GM12878 (cell line): ENCODE results near the gene CD70. TPM values are rescaled to one million over a fixed set of nuclear protein-coding genes. Genes with fewer than 3 reads are reported as not detected.
A peak's percentile ranks its signal among the peaks of the same experiment; 100 is the strongest.
"Not testable (repeated sequence)": the region's sequence is repeated elsewhere in the genome, so short reads cannot be mapped to it uniquely, and the experiment has no call there.

Source experiments
- ATAC-seq: fragments of 200-7000 bp; cut with Tn5 transposase; 3 replicates; pipeline ENCODE4 v1.9.1; 2020; ENCODE audit warnings: mild to moderate bottlenecking, moderate library complexity
- BruUV-seq: library from RNA; stranded (reverse); fragments of 400-500 nt; replicated peaks from 2 replicates; lab custom pipeline; 2021; lab: Mats Ljungman, UMichigan
- CTCF ChIA-PET: fragments of 300-600 bp; sonication (Branson Sonifier 250); formaldehyde crosslinking; extraction: SDS; loops from one replicate; lab custom pipeline; 2021; ENCODE audit warnings: inconsistent platforms; lab: Yijun Ruan, JAX
- POLR2A ChIA-PET: fragments of 350-600 bp; formaldehyde crosslinking; extraction: SDS; loops from one replicate; lab custom pipeline; 2021; ENCODE audit warnings: inconsistent platforms; lab: Charles Lee
- RAD21 ChIA-PET: fragments of 300-600 bp; sonication (Branson Sonifier 250); formaldehyde crosslinking; loops from one replicate; lab custom pipeline; 2023; ENCODE audit warnings: antibody characterized with exemption; ENCODE audit not compliant: unreplicated experiment; lab: Charles Lee
- SMC1A ChIA-PET: fragments of 300-600 bp; sonication (Branson Sonifier 250); formaldehyde crosslinking; loops from one replicate; lab custom pipeline; 2023; ENCODE audit not compliant: unreplicated experiment, uncharacterized antibody; lab: Charles Lee
- DNase-seq: peaks from one replicate; pipeline ENCODE4 v3.0.0-alpha.2; 2011; ENCODE audit warnings: low read depth, low spot score
- FAIRE-seq: peaks from 3 replicates; lab custom pipeline; 2011; peaks lifted over from hg19 to GRCh38; lab: Jason Lieb, UNC
- H2AFZ ChIP-seq: 2 replicates; pipeline ENCODE4 v1.6.0; 2011; ENCODE audit warnings: low read depth, low read length, control low read depth; ENCODE audit not compliant: control insufficient read depth
- H3K27ac ChIP-seq: 2 replicates; pipeline ENCODE4 v1.5.1; 2011; ENCODE audit warnings: control low read depth; ENCODE audit not compliant: control insufficient read depth, insufficient read depth
- H3K27me3 ChIP-seq, 2 experiments: replicated peaks in 1 of 2; 2 replicates each; pipeline versions ENCODE4 v1.6.0 to v1.6.1; 2011; ENCODE audit warnings: low read length in 1 of 2; ENCODE audit not compliant: control insufficient read depth in 2 of 2, insufficient read depth in 2 of 2
- H3K36me3 ChIP-seq, 2 experiments: 2 replicates each; pipeline ENCODE4 v1.5.1; 2011; ENCODE audit warnings: low read length in 1 of 2; ENCODE audit not compliant: control insufficient read depth in 2 of 2, insufficient read depth in 2 of 2
- H3K4me1 ChIP-seq: 2 replicates; pipeline ENCODE4 v1.6.1; 2011; ENCODE audit warnings: mild to moderate bottlenecking, low read length, moderate library complexity, mixed read lengths; ENCODE audit not compliant: control insufficient read depth, insufficient read depth
- H3K4me2 ChIP-seq: 2 replicates; pipeline ENCODE4 v1.6.0; 2011; ENCODE audit warnings: control low read depth; ENCODE audit not compliant: control insufficient read depth, insufficient read depth
- H3K4me3 ChIP-seq: fragments of 200-600 bp; sonication (generic); 2 replicates; pipeline ENCODE4 v1.5.1; 2016
- H3K79me2 ChIP-seq: 2 replicates; pipeline ENCODE4 v1.6.0; 2011; ENCODE audit warnings: low read length; ENCODE audit not compliant: control insufficient read depth, insufficient read depth
- H3K9ac ChIP-seq: 2 replicates; pipeline ENCODE4 v1.8.0; 2011; ENCODE audit warnings: low read length, control low read depth, mixed read lengths; ENCODE audit not compliant: control insufficient read depth, insufficient read depth
- H3K9me3 ChIP-seq: replicated peaks from 3 replicates; pipeline ENCODE4 v1.5.1; 2011; ENCODE audit warnings: mild to moderate bottlenecking, low read length; ENCODE audit not compliant: control insufficient read depth, insufficient read depth
- H4K20me1 ChIP-seq: 2 replicates; pipeline ENCODE4 v1.6.0; 2011; ENCODE audit not compliant: control insufficient read depth, insufficient read depth
- BHLHE40 ChIP-seq, 2 experiments: fragments of 450-650 bp in 1 of 2; IDR thresholded peaks; 2 replicates each; pipeline ENCODE4 v1.6.1; 2011 to 2017; ENCODE audit warnings: low read depth in 2 of 2, borderline replicate concordance in 1 of 2, improper control_type of control experiment in 1 of 2, low read length in 1 of 2, mild to moderate bottlenecking in 1 of 2
- BMI1 ChIP-seq: fragments of 450-650 bp; IDR thresholded peaks from 2 replicates; pipeline ENCODE4 v1.6.1; 2016; ENCODE audit warnings: mild to moderate bottlenecking, moderate library complexity, borderline replicate concordance
- CBFB ChIP-seq: IDR thresholded peaks from 2 replicates; pipeline ENCODE4 v1.6.1; 2016; ENCODE audit warnings: antibody characterized with exemption, low read depth
- WGBS: methylation state at CpG from one replicate; pipeline ENCODE4 v1.1.6; 2016; ENCODE audit warnings: low lambda C conversion rate; ENCODE audit not compliant: insufficient replicate concordance, insufficient coverage; ENCODE audit errors: missing lambda C conversion rate; 5-methylcytosine and 5-hydroxymethylcytosine counted together
- in situ Hi-C: fragments of 300-500 bp; cut with MboI; formaldehyde crosslinking; loops from 9 replicates; pipeline ENCODE4 v1.14.3; 2018; ENCODE audit warnings: mixed read lengths
- intact Hi-C: fragments of 100-400 bp; cut with micrococcal nuclease; formaldehyde crosslinking; loops from one replicate; pipeline ENCODE4 v1.14.2; 2022; ENCODE audit not compliant: unreplicated experiment
- polyA plus RNA-seq, 11 experiments: library from polyadenylated mRNA; depleted of rRNA in 4 of 11; unstranded in 6 of 11; stranded (reverse) in 5 of 11; fragments of >200 nt; fragmentation: Nextera tagmentation in 4 of 11; fragmentation: Illumina TruSeq in 1 of 11; extraction: Ambion mirVana in 4 of 11; extraction: Trizol in 1 of 11; gene quantifications; 1 replicate in 1 of 11; 2 replicates in 10 of 11; pipeline versions ENCODE4 v1.2.1 to v1.2.3, GENCODE V29; 2011 to 2016; ENCODE audit warnings: inconsistent platforms in 2 of 11, missing spikeins in 2 of 11, low read depth in 1 of 11
- total RNA-seq, 4 experiments: library from RNA; depleted of rRNA in 3 of 4; stranded (reverse); fragments of >200 nt in 3 of 4; fragmentation: Illumina TruSeq in 1 of 4; extraction: Trizol in 1 of 4; gene quantifications; 2 replicates each; pipeline versions ENCODE4 v1.2.1 to v1.2.3, GENCODE V29; 2013 to 2021

Gene CD70
- total and polyA plus RNA-seq, 10 of the 15 experiments (the other 5 are each of a cell fraction or from before 2014, with no cell fraction given), result 16.4 to 441 (median 265) TPM

GRCh38 chr19:6600951-6601536, 10.1 kb upstream of the CD70 start:
- H3K36me3 ChIP-seq, H3K27me3 ChIP-seq, FAIRE-seq, in situ Hi-C loops, DNase-seq, H4K20me1 ChIP-seq, ATAC-seq, H3K9me3 ChIP-seq: not testable (repeated sequence)
- Histone ChIP-seq H3K4me3 (peak overlapping the region; percentile 66), H3K4me1 (peaks cover 24% of the 10 kb centered on the region), H2AFZ (peak overlapping the region; percentile 4; the same call in 1 of the 2 replicates), H3K9ac (peak overlapping the region; percentile 90), H3K4me2 (peak overlapping the region; percentile 76), H3K27ac (peak overlapping the region; percentile 95), H3K79me2 (peaks cover 59% of the 10 kb centered on the region)
- intact Hi-C loops, result loop anchor here (1.0 to 2.0 kb wide), 3 partner anchors 29 to 85 kb away; no protein-coding TSS in a partner anchor
- CTCF ChIA-PET, result interaction anchor here (0.9 to 3.8 kb wide), 11 partner anchors 8 to 171 kb away, joined by 3 to 14 read pairs (median 5); partner anchors contain the start of genes GPR108 and VAV1
- POLR2A ChIA-PET, result interaction anchor here (0.7 to 3.5 kb wide), 15 partner anchors 8 to 263 kb away, joined by 3 to 46 read pairs (median 7); partner anchors contain the start of genes CD70, TNFSF14 and TNFSF9
- 0 out of 2 replicates have a peak, but pooled peaks have one; percentile 5 for TF ChIP-seq CBFB
- TF ChIP-seq BHLHE40 (IDR thresholded peaks at IDR 0.05; ENCODE audit: borderline replicate concordance in 1 of 2, low read depth in 2 of 2, low read length in 1 of 2), result 0 out of 4 replicates have a peak, but pooled peaks of 1 of the 2 experiments have one; percentile 7
- TF ChIP-seq BMI1, result 0 out of 2 replicates have a peak, but pooled peaks have one; percentile 31
- RAD21 ChIA-PET, result interaction anchor here (0.9 to 5.4 kb wide), 21 partner anchors 8 to 263 kb away, joined by 3 to 31 read pairs (median 7); partner anchors contain the start of genes GPR108, TNFSF14 and TNFSF9
- TSS peak; percentile 64 for BruUV-seq
- 12% methylated on average over 10 of the region's 10 CpGs for WGBS
- SMC1A ChIA-PET, result interaction anchor here (0.8 to 7.3 kb wide), 28 partner anchors 8 to 262 kb away, joined by 3 to 100 read pairs (median 5); partner anchors contain the start of genes CD70, TNFSF9 and VAV1
